GM18909 (cell line): ENCODE data around the gene CSNK1G3.
"Not testable (repeated sequence)": the region's sequence is repeated elsewhere in the genome, so short reads cannot be mapped to it uniquely, and the experiment has no call there.

Source experiments
- ATAC-seq: cut with Tn5 transposase; IDR thresholded peaks from one replicate; pipeline ENCODE4 v1.9.1; 2021; ENCODE audit warnings: mild to moderate bottlenecking; ENCODE audit not compliant: unreplicated experiment, poor library complexity

Gene CSNK1G3

GRCh38 chr5:123511648-123512605 is at the start of gene CSNK1G3:
TSS of gene CSNK1G3 (plus strand) at chr5:123512177. CDS start at chr5:123545664, 33,487 bp downstream.
- ATAC-seq: peak; percentile 96

- ATAC-seq: not testable (repeated sequence)
Measured at GRCh38 chr5:123466839-123467238, 45.1 kb upstream of the CSNK1G3 start.

- no peak for ATAC-seq
Measured at GRCh38 chr5:123471385-123471784, 40.6 kb upstream of the CSNK1G3 start.

- no peak for ATAC-seq
Measured at GRCh38 chr5:123472150-123472924, 39.6 kb upstream of the CSNK1G3 start.

- ATAC-seq: no peak
Measured at GRCh38 chr5:123474228-123474627, 37.7 kb upstream of the CSNK1G3 start.

- no peak for ATAC-seq
Measured at GRCh38 chr5:123476731-123477130, 35.2 kb upstream of the CSNK1G3 start.

- ATAC-seq: no peak
Measured at GRCh38 chr5:123478546-123478945, 33.4 kb upstream of the CSNK1G3 start.

GRCh38 chr5:123482258-123482657 is 29.7 kb upstream of the CSNK1G3 start:
- no peak for ATAC-seq

GRCh38 chr5:123483446-123484077 is 28.4 kb upstream of the CSNK1G3 start:
- ATAC-seq: no peak

GRCh38 chr5:123485275-123485674 is 26.7 kb upstream of the CSNK1G3 start:
- no peak for ATAC-seq

- no peak for ATAC-seq
Measured at GRCh38 chr5:123486951-123487655, 24.9 kb upstream of the CSNK1G3 start.

GRCh38 chr5:123490974-123491373 is 21.0 kb upstream of the CSNK1G3 start:
- no peak for ATAC-seq

GRCh38 chr5:123495211-123495610 is 16.8 kb upstream of the CSNK1G3 start:
- ATAC-seq: not testable (repeated sequence)

GRCh38 chr5:123496892-123497291 is 15.1 kb upstream of the CSNK1G3 start:
- ATAC-seq: no peak

GRCh38 chr5:123500471-123500870 is 11.5 kb upstream of the CSNK1G3 start:
- no peak for ATAC-seq

GRCh38 chr5:123502120-123502519 is 9.9 kb upstream of the CSNK1G3 start:
- ATAC-seq: no peak

- no peak for ATAC-seq
Measured at GRCh38 chr5:123503299-123503698, 8.7 kb upstream of the CSNK1G3 start.

GRCh38 chr5:123505633-123506032 is 6.3 kb upstream of the CSNK1G3 start:
- no peak for ATAC-seq

GRCh38 chr5:123508441-123508840 is 3.5 kb upstream of the CSNK1G3 start:
- no peak for ATAC-seq

GRCh38 chr5:123511290-123511647 is 708 bp upstream of the CSNK1G3 start:
- ATAC-seq: no peak
